Upper lobe of left lung (tissue), 6 donors: ENCODE results near the gene RPL37. TPM values are rescaled to one million over a fixed set of nuclear protein-coding genes. Genes with fewer than 3 reads are reported as not detected.
"Not testable (repeated sequence)": the region's sequence is repeated elsewhere in the genome, so short reads cannot be mapped to it uniquely, and the experiment has no call there.

ENCODE experiments used
- ATAC-seq, 2 donors: fragments of 200-7000 bp; cut with Tn5 transposase; one replicate each; pipeline ENCODE4 v1.9.1; 2022; ENCODE audit warnings: mild to moderate bottlenecking in 2 of 2, moderate library complexity in 2 of 2; ENCODE audit not compliant: low FRiP score in 2 of 2
- DNase-seq, 2 donors: peaks; one replicate each; pipeline ENCODE4 v3.0.0-alpha.2; 2019 to 2020
- H3K27ac ChIP-seq, 4 donors: fragments of 200-600 bp; sonication (generic); one replicate each; pipeline ENCODE4 v1.5.1; 2016 to 2019
- H3K27me3 ChIP-seq, 4 donors: fragments of 200-600 bp; sonication (generic); one replicate each; pipeline ENCODE4 v1.5.1; 2017 to 2019
- H3K36me3 ChIP-seq, 4 donors: fragments of 200-600 bp; sonication (generic); one replicate each; pipeline ENCODE4 v1.5.1; 2016 to 2019
- H3K4me1 ChIP-seq, 4 donors: fragments of 200-600 bp; sonication (generic); one replicate each; pipeline ENCODE4 v1.5.1; 2018 to 2019
- H3K4me3 ChIP-seq, 4 donors: fragments of 200-600 bp; sonication (generic); one replicate each; pipeline ENCODE4 v1.5.1; 2017 to 2019; ENCODE audit warnings: mild to moderate bottlenecking in 2 of 4, moderate library complexity in 1 of 4
- H3K9me3 ChIP-seq, 4 donors: fragments of 200-600 bp; sonication (generic); one replicate each; pipeline ENCODE4 v1.5.1; 2018 to 2019
- CTCF ChIP-seq, 6 experiments: fragments of 450-650 bp in 4 of 6; fragments of 200-600 bp in 2 of 6; sonication (generic) in 2 of 6; IDR thresholded peaks; one replicate each; pipeline ENCODE4 v1.5.1; 2016 to 2019; ENCODE audit warnings: antibody characterized with exemption in 6 of 6
- EP300 ChIP-seq, 4 donors: sonication (generic); formaldehyde crosslinking; IDR thresholded peaks; one replicate each; pipeline ENCODE4 v1.5.1; 2017; ENCODE audit warnings: antibody characterized with exemption in 4 of 4, control low read depth in 2 of 4
- POLR2A ChIP-seq, 4 donors: fragments of 450-650 bp; IDR thresholded peaks; one replicate each; pipeline ENCODE4 v1.5.1; 2016 to 2017; ENCODE audit warnings: antibody characterized with exemption in 4 of 4, mild to moderate bottlenecking in 2 of 4
- POLR2AphosphoS5 ChIP-seq, 2 donors: sonication (generic); formaldehyde crosslinking; IDR thresholded peaks; one replicate each; pipeline ENCODE4 v1.5.1; 2017; ENCODE audit warnings: antibody characterized with exemption in 2 of 2
- WGBS, 2 donors: methylation state at CpG; one replicate each; pipeline ENCODE4 v1.1.5; 2017 to 2018; 5-methylcytosine and 5-hydroxymethylcytosine counted together
- total RNA-seq, 6 donors: library from RNA; depleted of rRNA in 4 of 6; stranded (reverse); fragments of >200 nt in 4 of 6; gene quantifications; one replicate each; pipeline versions ENCODE4 v1.1.0 to v1.2.1, GENCODE V29; 2016 to 2021
- donor health status: DM: no; HTN: no; CAD: no; lungs with moderate emphysema.
- donor health status: DM: no; HTN: yes; CAD: no; lungs with severe emphysema.

The RPL37 gene
- total RNA-seq, 6 donors from 2014 or later = 115 to 977 (median 185) TPM

- peak; percentile 98 for ATAC-seq
- Histone ChIP-seq H3K4me1 (peaks cover 16 to 33% (median 30%) of the 10 kb centered on the region in 4 donors), H3K36me3 (no peaks in the 10 kb centered on the region), H3K27me3 (no peaks in the 10 kb centered on the region), H3K4me3 (peak within 1 kb of the TSS; percentile 76 to 99 (median 94)), H3K27ac (peak within 1 kb of the TSS; percentile 88 to 98 (median 95)), H3K9me3 (no peaks in the 10 kb centered on the region)
- TF ChIP-seq POLR2A (IDR thresholded peaks at IDR 0.05) (peak in 1 of 4 donors; percentile 71), POLR2AphosphoS5 (IDR thresholded peaks at IDR 0.05) (peak; percentile 44 to 64), EP300 (IDR thresholded peaks at IDR 0.05) (no peak), CTCF (IDR thresholded peaks at IDR 0.05) (peak; percentile 70 to 89 (median 84))
- WGBS, 2 donors = 0 to 1% methylated on average over 15 to 54 of the region's 70 CpGs
- peak; percentile 94 to 99 for DNase-seq
Observed at GRCh38 chr5:40798012-40798800, 36.8 kb downstream of the RPL37 start, which contains the start of gene PRKAA1. TSS of gene PRKAA1 (minus strand) at chr5:40798374. CDS start at chr5:40798189, 185 bp downstream.

GRCh38 chr5:40797273-40798011 lies 37.6 kb downstream of the RPL37 start:
- ATAC-seq (peak; percentile 72 to 76), DNase-seq (peak; percentile 84 to 93)
- Histone ChIP-seq H3K27me3 (no peaks in the 10 kb centered on the region), H3K9me3 (no peaks in the 10 kb centered on the region), H3K4me1 (peaks cover 16 to 34% (median 30%) of the 10 kb centered on the region in 4 donors), H3K4me3 (peak overlapping the region; percentile 76 to 99 (median 94)), H3K36me3 (no peaks in the 10 kb centered on the region), H3K27ac (peak overlapping the region; percentile 88 to 98 (median 95))
- 0 to 1% methylated on average over 13 to 27 of the region's 56 CpGs for WGBS, 2 donors
- TF ChIP-seq CTCF (IDR thresholded peaks at IDR 0.05) (no peak), EP300 (IDR thresholded peaks at IDR 0.05) (no peak), POLR2AphosphoS5 (IDR thresholded peaks at IDR 0.05) (peak; percentile 12 to 36), POLR2A (IDR thresholded peaks at IDR 0.05) (no peak)

- H3K9me3 ChIP-seq = no peaks in the 10 kb centered on the region
- ATAC-seq = peak in 1 of 2 donors; percentile 66
- H3K27ac ChIP-seq = peak overlapping the region; percentile 50 to 98 (median 90)
- TF ChIP-seq CTCF (IDR thresholded peaks at IDR 0.05) (no peak), EP300 (IDR thresholded peaks at IDR 0.05) (no peak), POLR2A (IDR thresholded peaks at IDR 0.05) (no peak), POLR2AphosphoS5 (IDR thresholded peaks at IDR 0.05) (no peak)
- peak overlapping the region in 3 of 4 donors; percentile 76 to 98 (median 91) for H3K4me3 ChIP-seq
- no peaks in the 10 kb centered on the region for H3K36me3 ChIP-seq
- WGBS, 2 donors = 21 to 22% methylated on average over 3 of the region's 3 CpGs
- DNase-seq = peak in 1 of 2 donors; percentile 32
- peaks cover 18 to 43% (median 35%) of the 10 kb centered on the region in 4 donors for H3K4me1 ChIP-seq
- H3K27me3 ChIP-seq = no peaks in the 10 kb centered on the region
Observed at GRCh38 chr5:40796487-40796889, 38.5 kb downstream of the RPL37 start.

GRCh38 chr5:40794877-40795276 lies 40.1 kb downstream of the RPL37 start:
- not testable (repeated sequence) for H3K36me3 ChIP-seq, H3K9me3 ChIP-seq, H3K27ac ChIP-seq, H3K27me3 ChIP-seq, ATAC-seq, DNase-seq, H3K4me3 ChIP-seq
- peaks cover 22 to 53% (median 45%) of the 10 kb centered on the region in 4 donors for H3K4me1 ChIP-seq
- WGBS, 2 donors = 82 to 90% methylated on average over 3 of the region's 3 CpGs

- ATAC-seq, H3K27me3 ChIP-seq, H3K36me3 ChIP-seq, H3K27ac ChIP-seq, H3K9me3 ChIP-seq, DNase-seq, H3K4me3 ChIP-seq: not testable (repeated sequence)
- H3K4me1 ChIP-seq = peaks cover 22 to 53% (median 49%) of the 10 kb centered on the region in 4 donors
Observed at GRCh38 chr5:40794340-40794739, 40.7 kb downstream of the RPL37 start.

GRCh38 chr5:40792691-40793090 lies 42.3 kb downstream of the RPL37 start:
- H3K4me3 ChIP-seq, H3K9me3 ChIP-seq, ATAC-seq, H3K27ac ChIP-seq, H3K36me3 ChIP-seq, DNase-seq, H3K27me3 ChIP-seq: not testable (repeated sequence)
- H3K4me1 ChIP-seq = peaks cover 22 to 50% (median 41%) of the 10 kb centered on the region in 4 donors
- 94 to 96% methylated on average over 10 of the region's 10 CpGs for WGBS, 2 donors
